HFFc6 (cell line): ENCODE measurements around the gene WNT3A. TPM values are rescaled to one million over a fixed set of nuclear protein-coding genes. Genes with fewer than 3 reads are reported as not detected.

Experiments used
- DNase-seq: peaks from one replicate; pipeline ENCODE4 v3.0.0-alpha.2; 2018
- H3K27ac Mint-ChIP-seq: 2 replicates; pipeline ENCODE4 v1.8.0; 2020; ENCODE audit warnings: mild to moderate bottlenecking, mixed read lengths
- H3K27me3 Mint-ChIP-seq: 2 replicates; pipeline ENCODE4 v1.8.0; 2021; ENCODE audit warnings: mild to moderate bottlenecking, moderate library complexity, mixed read lengths; ENCODE audit not compliant: insufficient read depth
- H3K36me3 Mint-ChIP-seq: 2 replicates; pipeline ENCODE4 v1.8.0; 2021; ENCODE audit warnings: low read depth, mixed read lengths
- H3K4me1 Mint-ChIP-seq: 2 replicates; pipeline ENCODE4 v1.8.0; 2020; ENCODE audit warnings: low read depth, mixed read lengths
- H3K4me3 Mint-ChIP-seq: 2 replicates; pipeline ENCODE4 v1.8.0; 2020; ENCODE audit warnings: mild to moderate bottlenecking, moderate library complexity, mixed read lengths
- H3K9me3 Mint-ChIP-seq: 2 replicates; pipeline ENCODE4 v1.8.0; 2020; ENCODE audit warnings: mild to moderate bottlenecking, mixed read lengths
- CTCF ChIP-seq: fragments of 200-600 bp; sonication (generic); IDR thresholded peaks from 2 replicates; pipeline ENCODE4 v1.5.0; 2021; ENCODE audit warnings: antibody characterized with exemption, mild to moderate bottlenecking
- total RNA-seq, 6 experiments: library from RNA; stranded (reverse); fragmentation: NEBNext Ultra II Directional; extraction: Animal tissue kit (Norgen Biotek cat#: 25700); gene quantifications; 2 replicates in 1 of 6; 3 replicates in 5 of 6; pipeline ENCODE4 v1.2.3, GENCODE V29; 2021

The WNT3A gene
- total RNA-seq, 6 experiments from 2014 or later, result not detected

- H3K36me3 Mint-ChIP-seq, result no peaks in the 10 kb centered on the region
- H3K4me1 Mint-ChIP-seq, result no peaks in the 10 kb centered on the region
- H3K27ac Mint-ChIP-seq, result no peak overlapping the region
- no peaks in the 10 kb centered on the region for H3K9me3 Mint-ChIP-seq
- TF ChIP-seq CTCF, result no peak
- no peak overlapping the region for H3K4me3 Mint-ChIP-seq
- DNase-seq, result no peak
- peaks cover 24% of the 10 kb centered on the region for H3K27me3 Mint-ChIP-seq
Observed at GRCh38 chr1:228066416-228066815, 59.6 kb downstream of the WNT3A start.

- H3K36me3 Mint-ChIP-seq, result no peaks in the 10 kb centered on the region
Observed at GRCh38 chr1:228066891-228067654, 60.3 kb downstream of the WNT3A start.

GRCh38 chr1:228068359-228068758, 61.6 kb downstream of the WNT3A start:
- no peak for DNase-seq
- Mint-ChIP-seq H3K9me3 (no peaks in the 10 kb centered on the region), H3K36me3 (no peaks in the 10 kb centered on the region), H3K27ac (no peak overlapping the region), H3K4me3 (no peak overlapping the region), H3K27me3 (peaks cover 22% of the 10 kb centered on the region; the same call in 1 of the 2 replicates), H3K4me1 (no peaks in the 10 kb centered on the region)
- TF ChIP-seq CTCF, result no peak

More at GRCh38 chr1:228066891-228067654, 60.3 kb downstream of the WNT3A start:
- no peaks in the 10 kb centered on the region for H3K9me3 Mint-ChIP-seq
- DNase-seq, result no peak
- no peak overlapping the region for H3K27ac Mint-ChIP-seq
- H3K4me3 Mint-ChIP-seq, result no peak overlapping the region
- TF ChIP-seq CTCF, result no peak
- H3K27me3 Mint-ChIP-seq, result peaks cover 24% of the 10 kb centered on the region
- H3K4me1 Mint-ChIP-seq, result no peaks in the 10 kb centered on the region

- no peak for DNase-seq
- TF ChIP-seq CTCF, result no peak
- Mint-ChIP-seq H3K9me3 (no peaks in the 10 kb centered on the region), H3K27ac (no peak overlapping the region), H3K4me3 (no peak overlapping the region), H3K4me1 (peaks cover 6% of the 10 kb centered on the region; the same call in 1 of the 2 replicates), H3K36me3 (no peaks in the 10 kb centered on the region), H3K27me3 (peaks cover 22% of the 10 kb centered on the region)
Observed at GRCh38 chr1:228070173-228070572, 63.4 kb downstream of the WNT3A start.

GRCh38 chr1:228070851-228071250, 64.1 kb downstream of the WNT3A start:
- no peak for DNase-seq
- Mint-ChIP-seq H3K4me1 (peaks cover 6% of the 10 kb centered on the region; the same call in 1 of the 2 replicates), H3K27ac (no peak overlapping the region), H3K36me3 (no peaks in the 10 kb centered on the region), H3K9me3 (no peaks in the 10 kb centered on the region), H3K27me3 (peaks cover 15% of the 10 kb centered on the region), H3K4me3 (no peak overlapping the region)
- TF ChIP-seq CTCF, result no peak
